Activated CD8-positive, alpha-beta T cell treated with anti-CD3 and anti-CD28 coated beads for 36 hours (primary cell): ENCODE results near the gene MFAP3. TPM values are rescaled to one million over a fixed set of nuclear protein-coding genes. Genes with fewer than 3 reads are reported as not detected.

ENCODE experiments used
- ATAC-seq: fragments of 200-7000 bp; cut with Tn5 transposase; one replicate; pipeline ENCODE4 v1.10.0; 2021; ENCODE audit warnings: mild to moderate bottlenecking, moderate library complexity
- CTCF ChIA-PET: fragments of 350-600 bp; sonication (Branson Sonifier 250); formaldehyde crosslinking; loops from one replicate; lab custom pipeline; 2021; ENCODE audit warnings: antibody characterized with exemption; lab: Charles Lee
- POLR2A ChIA-PET: fragments of 350-600 bp; sonication (Branson Sonifier 250); formaldehyde crosslinking; loops from one replicate; lab custom pipeline; 2021; ENCODE audit warnings: antibody characterized with exemption; lab: Charles Lee
- DNase-seq: peaks from one replicate; pipeline ENCODE4 v3.0.0-alpha.2; 2020
- H3K27ac Mint-ChIP-seq: one replicate; pipeline ENCODE4 v1.8.0; 2021; ENCODE audit warnings: mild to moderate bottlenecking, mixed read lengths
- H3K27me3 Mint-ChIP-seq: one replicate; pipeline ENCODE4 v1.8.0; 2021; ENCODE audit warnings: mixed read lengths
- H3K36me3 Mint-ChIP-seq: one replicate; pipeline ENCODE4 v1.8.0; 2021; ENCODE audit warnings: low read depth, mixed read lengths
- H3K4me1 Mint-ChIP-seq: one replicate; pipeline ENCODE4 v1.8.0; 2021; ENCODE audit warnings: low read depth, mixed read lengths
- H3K4me3 Mint-ChIP-seq: one replicate; pipeline ENCODE4 v1.8.0; 2021; ENCODE audit warnings: mild to moderate bottlenecking, moderate library complexity, mixed read lengths
- H3K9me3 Mint-ChIP-seq: one replicate; pipeline ENCODE4 v1.8.0; 2021; ENCODE audit warnings: mixed read lengths
- intact Hi-C: fragments of 100-400 bp; cut with micrococcal nuclease; formaldehyde crosslinking; loops from one replicate; pipeline ENCODE4 v1.10.0; 2022
- total RNA-seq, 2 experiments: library from RNA; stranded (reverse); gene quantifications; one replicate each; pipeline ENCODE4 v1.2.3, GENCODE V29; 2021
- TF ChIP-seq, protein P1 (sequence below): fragments of 200-600 bp; IDR thresholded peaks from one replicate; pipeline ENCODE4 v1.8.0; 2022; ENCODE audit warnings: antibody characterized with exemption, mild to moderate bottlenecking

MFAP3 gene
- total RNA-seq, 2 experiments from 2014 or later, result 10.0 to 12.1 TPM

DNA sequence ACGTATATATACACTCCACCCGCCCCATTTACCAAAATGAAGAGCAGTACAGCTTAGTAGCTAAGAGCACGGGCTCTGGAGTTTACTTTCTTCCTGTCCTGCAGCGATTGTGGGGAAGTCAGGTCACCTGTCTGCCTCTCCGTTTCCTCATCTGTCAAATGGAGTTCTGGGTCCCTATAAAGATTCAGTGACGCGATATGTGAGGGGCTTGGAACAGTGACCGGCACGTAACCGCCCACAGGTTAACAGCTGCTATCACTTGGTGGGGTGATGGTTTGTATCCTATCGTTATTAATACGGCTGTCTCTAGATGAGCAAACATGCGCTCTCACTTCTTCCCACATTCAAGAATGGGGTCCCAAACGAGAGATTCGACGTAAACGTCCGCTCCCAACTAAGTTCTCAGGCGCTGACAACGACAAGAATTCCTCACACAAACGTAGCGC is 483 bp upstream of the MFAP3 start:
- no peaks in the 10 kb centered on the region for H3K27me3 Mint-ChIP-seq
- peak overlapping the region; percentile 98 for H3K4me3 Mint-ChIP-seq
- H3K9me3 Mint-ChIP-seq, result no peaks in the 10 kb centered on the region
- H3K27ac Mint-ChIP-seq, result peak overlapping the region; percentile 97
- ChIA-PET POLR2A (interaction anchor here (1.0 to 1.7 kb wide), 6 partner anchors 12 to 900 kb away, joined by 3 to 7 read pairs (median 3); partner anchors contain the start of genes GALNT10 and GEMIN5), CTCF (interaction anchor here (0.8 to 2.4 kb wide), 7 partner anchors 11 to 383 kb away, joined by 3 to 11 read pairs (median 6); partner anchors contain the start of gene GALNT10)
- intact Hi-C loops, result no loop called here
- H3K36me3 Mint-ChIP-seq, result peaks cover 11% of the 10 kb centered on the region
- TF ChIP-seq, protein P1, sequence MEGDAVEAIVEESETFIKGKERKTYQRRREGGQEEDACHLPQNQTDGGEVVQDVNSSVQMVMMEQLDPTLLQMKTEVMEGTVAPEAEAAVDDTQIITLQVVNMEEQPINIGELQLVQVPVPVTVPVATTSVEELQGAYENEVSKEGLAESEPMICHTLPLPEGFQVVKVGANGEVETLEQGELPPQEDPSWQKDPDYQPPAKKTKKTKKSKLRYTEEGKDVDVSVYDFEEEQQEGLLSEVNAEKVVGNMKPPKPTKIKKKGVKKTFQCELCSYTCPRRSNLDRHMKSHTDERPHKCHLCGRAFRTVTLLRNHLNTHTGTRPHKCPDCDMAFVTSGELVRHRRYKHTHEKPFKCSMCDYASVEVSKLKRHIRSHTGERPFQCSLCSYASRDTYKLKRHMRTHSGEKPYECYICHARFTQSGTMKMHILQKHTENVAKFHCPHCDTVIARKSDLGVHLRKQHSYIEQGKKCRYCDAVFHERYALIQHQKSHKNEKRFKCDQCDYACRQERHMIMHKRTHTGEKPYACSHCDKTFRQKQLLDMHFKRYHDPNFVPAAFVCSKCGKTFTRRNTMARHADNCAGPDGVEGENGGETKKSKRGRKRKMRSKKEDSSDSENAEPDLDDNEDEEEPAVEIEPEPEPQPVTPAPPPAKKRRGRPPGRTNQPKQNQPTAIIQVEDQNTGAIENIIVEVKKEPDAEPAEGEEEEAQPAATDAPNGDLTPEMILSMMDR, result no peak
- ATAC-seq (peak; percentile 63), DNase-seq (peak; percentile 74)
- H3K4me1 Mint-ChIP-seq, result peaks cover 58% of the 10 kb centered on the region

DNA sequence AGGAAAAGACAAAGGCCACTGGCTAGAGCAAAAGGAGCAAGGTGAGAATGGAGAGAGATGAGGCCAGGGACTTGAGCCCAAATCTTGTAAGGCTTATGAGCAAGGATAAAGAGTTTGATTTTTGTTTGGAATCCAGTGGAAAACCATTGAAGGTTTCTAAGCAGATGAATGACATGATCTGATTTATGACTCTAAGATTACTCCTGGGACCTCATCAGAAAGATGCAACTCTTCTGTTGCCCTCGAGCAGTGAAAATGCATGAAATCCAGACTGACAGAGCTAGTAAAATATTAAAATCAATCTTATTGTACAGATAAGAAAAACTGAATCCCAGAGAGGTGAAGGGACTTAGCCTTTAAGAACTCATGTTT is 677 bp downstream of the MFAP3 start:
- Mint-ChIP-seq H3K9me3 (no peaks in the 10 kb centered on the region), H3K27ac (peak overlapping the region; percentile 97), H3K4me1 (peaks cover 61% of the 10 kb centered on the region), H3K36me3 (peaks cover 7% of the 10 kb centered on the region), H3K27me3 (no peaks in the 10 kb centered on the region), H3K4me3 (peak overlapping the region; percentile 98)
- intact Hi-C loops, result no loop called here
- POLR2A ChIA-PET, result interaction anchor here (0.7 to 1.7 kb wide), 6 partner anchors 11 to 1733 kb away, joined by 3 to 7 read pairs (median 3); partner anchors contain the start of gene GEMIN5
- ATAC-seq (no peak), DNase-seq (no peak)
- TF ChIP-seq, protein P1, result no peak
- CTCF ChIA-PET, result interaction anchor here (1.2 to 2.4 kb wide), 5 partner anchors 10 to 382 kb away, joined by 3 to 11 read pairs (median 6); no protein-coding TSS in a partner anchor

DNA sequence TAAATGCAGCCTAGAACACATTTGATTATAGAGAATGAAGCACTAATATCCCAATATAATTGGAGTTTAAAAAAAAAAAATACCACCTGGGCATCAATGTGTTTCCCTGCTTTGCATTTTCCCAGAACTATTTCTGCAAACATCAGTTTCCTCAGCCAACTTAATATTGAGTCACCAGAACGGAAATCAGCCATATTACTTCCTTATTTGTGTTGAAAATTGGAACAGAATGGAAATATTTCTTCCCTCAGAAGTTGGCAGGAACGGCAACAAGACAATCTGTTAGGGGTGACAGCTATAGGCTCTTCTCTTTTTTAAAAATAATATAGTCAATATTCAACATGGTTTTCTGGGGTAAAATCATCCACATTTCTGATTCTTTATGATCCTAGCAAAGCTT is 4.0 kb downstream of the MFAP3 start:
- Mint-ChIP-seq H3K36me3 (peaks cover 14% of the 10 kb centered on the region), H3K27ac (no peak overlapping the region), H3K4me1 (peaks cover 57% of the 10 kb centered on the region), H3K4me3 (no peak overlapping the region), H3K9me3 (no peaks in the 10 kb centered on the region), H3K27me3 (no peaks in the 10 kb centered on the region)
- no peak for ATAC-seq
- ChIA-PET CTCF (interaction anchor here (1.5 to 2.7 kb wide), 3 partner anchors 11 to 30 kb away, joined by 3 to 15 read pairs (median 4); no protein-coding TSS in a partner anchor), POLR2A (no interaction called here)
- TF ChIP-seq, protein P1, result no peak
- intact Hi-C loops, result no loop called here
- no peak for DNase-seq

DNA sequence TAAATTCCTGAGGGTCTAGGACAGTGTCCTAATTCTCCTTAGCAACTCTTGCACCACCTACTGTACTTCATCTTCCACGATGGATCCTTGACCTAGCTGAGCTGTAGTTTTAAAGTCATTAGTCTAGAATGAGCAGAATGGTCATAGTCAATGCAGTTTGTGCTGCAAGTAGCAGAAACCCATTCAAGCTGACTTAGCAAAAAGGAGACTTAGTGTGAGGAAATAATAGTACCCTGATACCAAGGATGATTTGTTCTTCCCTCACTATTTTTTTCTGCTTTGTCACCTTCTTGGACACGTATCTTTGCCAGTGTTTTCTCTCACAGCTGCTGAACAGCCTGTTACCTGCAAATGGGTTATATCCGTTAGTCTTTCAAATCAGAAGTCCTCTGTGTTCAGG is 5.3 kb downstream of the MFAP3 start:
- TF ChIP-seq, protein P1, result no peak
- Mint-ChIP-seq H3K4me3 (no peak overlapping the region), H3K27me3 (no peaks in the 10 kb centered on the region), H3K9me3 (no peaks in the 10 kb centered on the region), H3K27ac (no peak overlapping the region), H3K4me1 (peaks cover 60% of the 10 kb centered on the region), H3K36me3 (peaks cover 11% of the 10 kb centered on the region)
- no peak for DNase-seq
- ChIA-PET CTCF (interaction anchor here (1.1 kb wide), 1 partner anchor 169 kb away, joined by 3 read pairs; no protein-coding TSS in a partner anchor), POLR2A (no interaction called here)
- no peak for ATAC-seq
- intact Hi-C loops, result no loop called here

DNA sequence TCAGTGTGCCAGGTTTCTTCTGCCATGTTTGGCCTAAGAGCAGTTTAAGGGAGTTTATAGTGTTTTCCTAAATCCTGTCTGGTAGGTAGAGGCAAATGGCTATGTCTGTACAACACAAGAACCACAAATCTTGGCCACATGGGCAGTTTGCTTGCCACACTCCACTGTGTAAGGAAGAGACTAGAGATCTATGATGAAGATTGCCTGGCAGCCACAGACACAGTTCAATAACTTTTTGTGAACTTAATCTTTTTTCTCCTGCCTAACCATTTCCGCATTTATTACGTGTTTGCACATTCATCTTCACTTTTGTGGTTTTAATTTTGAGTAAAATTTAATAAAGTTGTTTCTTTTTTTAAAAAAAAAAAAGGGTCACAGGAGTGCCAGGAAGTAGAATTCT is 5.8 kb downstream of the MFAP3 start:
- TF ChIP-seq, protein P1, result no peak
- peaks cover 55% of the 10 kb centered on the region for H3K4me1 Mint-ChIP-seq
- DNase-seq (no peak), ATAC-seq (no peak)
- H3K27ac Mint-ChIP-seq, result no peak overlapping the region
- intact Hi-C loops, result no loop called here
- no peak overlapping the region for H3K4me3 Mint-ChIP-seq
- ChIA-PET CTCF (interaction anchor here (1.1 to 1.4 kb wide), 2 partner anchors 28 to 169 kb away, joined by 3 read pairs; no protein-coding TSS in a partner anchor), POLR2A (interaction anchor here (0.7 kb wide), 1 partner anchor 63 kb away, joined by 3 read pairs; no protein-coding TSS in a partner anchor)
- peaks cover 14% of the 10 kb centered on the region for H3K36me3 Mint-ChIP-seq
- H3K27me3 Mint-ChIP-seq, result no peaks in the 10 kb centered on the region
- no peaks in the 10 kb centered on the region for H3K9me3 Mint-ChIP-seq
